Heart left ventricle (tissue), 16 donors: ENCODE data around the gene SNX25. TPM values are rescaled to one million over a fixed set of nuclear protein-coding genes. Genes with fewer than 3 reads are reported as not detected.
A peak's percentile ranks its signal among the peaks of the same experiment; 100 is the strongest.
"Not testable (repeated sequence)": the region's sequence is repeated elsewhere in the genome, so short reads cannot be mapped to it uniquely, and the experiment has no call there.

Experiments used
- ATAC-seq, 4 donors: fragments of 200-7000 bp; cut with Tn5 transposase; one replicate each; pipeline ENCODE4 v1.9.1; 2020 to 2022; ENCODE audit warnings: moderate library complexity in 4 of 4, mild to moderate bottlenecking in 3 of 4, moderate number of reproducible peaks in 1 of 4
- DNase-seq, 5 donors: peaks; one replicate each; pipeline ENCODE4 v3.0.0-alpha.2; 2020
- H3K27ac ChIP-seq, 12 donors: fragments of 200-600 bp; sonication (generic) in 4 of 12; one replicate each; pipeline versions ENCODE4 v1.5.0 to v1.8.0; 2016 to 2022; ENCODE audit warnings: mild to moderate bottlenecking in 2 of 12
- H3K27me3 ChIP-seq, 9 donors: fragments of 200-600 bp; sonication (generic) in 2 of 9; one replicate each; pipeline versions ENCODE4 v1.5.1 to v1.8.0; 2016 to 2022; ENCODE audit warnings: mild to moderate bottlenecking in 3 of 9
- H3K36me3 ChIP-seq, 9 donors: fragments of 200-600 bp; sonication (generic) in 2 of 9; one replicate each; pipeline versions ENCODE4 v1.5.0 to v1.8.0; 2018 to 2022; ENCODE audit warnings: mild to moderate bottlenecking in 2 of 9
- H3K4me1 ChIP-seq, 12 donors: fragments of 200-600 bp; sonication (generic) in 4 of 12; one replicate each; pipeline versions ENCODE4 v1.5.0 to v1.8.0; 2016 to 2022; ENCODE audit warnings: mild to moderate bottlenecking in 3 of 12
- H3K4me3 ChIP-seq, 12 donors: fragments of 200-600 bp; sonication (generic) in 4 of 12; one replicate each; pipeline versions ENCODE4 v1.5.0 to v1.8.0; 2017 to 2022; ENCODE audit warnings: mild to moderate bottlenecking in 9 of 12, moderate library complexity in 4 of 12
- H3K9me3 ChIP-seq, 12 donors: fragments of 200-600 bp; sonication (generic) in 4 of 12; one replicate each; pipeline versions ENCODE4 v1.5.0 to v1.8.0; 2016 to 2022; ENCODE audit warnings: mild to moderate bottlenecking in 1 of 12
- POLR2A ChIP-seq, 2 donors: fragments of 450-650 bp; IDR thresholded peaks; one replicate each; pipeline ENCODE4 v1.6.1; 2017; ENCODE audit warnings: antibody characterized with exemption in 2 of 2, mild to moderate bottlenecking in 2 of 2, moderate library complexity in 2 of 2
- WGBS, 4 donors: extraction: QIAGEN DNeasy Blood & Tissue Kit in 2 of 4; methylation state at CpG; one replicate each; pipeline versions ENCODE4 v1.1.5 to v1.1.7; 2013 to 2018; 5-methylcytosine and 5-hydroxymethylcytosine counted together
- intact Hi-C, 10 donors: fragments of 100-400 bp; cut with DNase I; formaldehyde crosslinking; loops; one replicate each; pipeline versions ENCODE4 v1.11.1 to v1.14.2; 2022
- polyA plus RNA-seq, 2 donors: library from polyadenylated mRNA; stranded (reverse); fragments of 200-250 nt; gene quantifications; one replicate each; pipeline ENCODE4 v1.2.3, GENCODE V29; 2013
- total RNA-seq, 9 donors: library from RNA; depleted of rRNA in 2 of 9; stranded (reverse); fragments of >200 nt in 2 of 9; fragmentation: NEBNext Ultra II Directional in 3 of 9; extraction: Animal tissue kit (Norgen Biotek cat#: 25700) in 3 of 9; gene quantifications; one replicate each; pipeline versions ENCODE4 v1.1.0 to v1.2.4, GENCODE V29; 2016 to 2023
- TF ChIP-seq, protein P1 (sequence below), 12 donors: fragments of 200-600 bp; sonication (generic) in 4 of 12; IDR thresholded peaks; one replicate each; pipeline versions ENCODE4 v1.5.0 to v1.8.0; 2018 to 2022; ENCODE audit warnings: antibody characterized with exemption in 12 of 12, mild to moderate bottlenecking in 5 of 12
- donor health status: ischemic (EF 13 %, LVEDD 7.1; RV severe dilation, severe dysfunction).
- donor health status: healthy with polysubstance abuse.
- donor health status: DM: no; HTN: yes; CAD: no.
- donor health status: DM: no; HTN: no; CAD: no.
- donor health status: ischemic (EF 25% LVEDD 6.9; RV normal size, moderate dysfunction).
- donor health status: ischemic (EF 25% LVEDD 5.7; RV mildly dilated, moderate dysfunction).
- donor health status: healthy.
- donor health status: DM: yes; HTN: yes; CAD: no.
- donor health status: ischemic (EF 35%, LVEDD 5.7; RV mildly dilated, moderate dysfunction).
- donor health status: nonischemic (EF 11% LVEDD 7.7; RV severe dilation, severe dysfunction).
- donor health status: DM: yes; HTN: yes; CAD: no.
- donor health status: PGD.
- donor health status: ischemic (EF 29% LVEDD 5.4; RV normal size, mild dysfunction).
- donor health status: nonischemic (EF 23%, LVEDD 6.1; RV moderate dilation, normal function).

Gene SNX25
- total and polyA plus RNA-seq, 11 donors, result 3.1 to 12.4 (median 10.1) TPM

DNA sequence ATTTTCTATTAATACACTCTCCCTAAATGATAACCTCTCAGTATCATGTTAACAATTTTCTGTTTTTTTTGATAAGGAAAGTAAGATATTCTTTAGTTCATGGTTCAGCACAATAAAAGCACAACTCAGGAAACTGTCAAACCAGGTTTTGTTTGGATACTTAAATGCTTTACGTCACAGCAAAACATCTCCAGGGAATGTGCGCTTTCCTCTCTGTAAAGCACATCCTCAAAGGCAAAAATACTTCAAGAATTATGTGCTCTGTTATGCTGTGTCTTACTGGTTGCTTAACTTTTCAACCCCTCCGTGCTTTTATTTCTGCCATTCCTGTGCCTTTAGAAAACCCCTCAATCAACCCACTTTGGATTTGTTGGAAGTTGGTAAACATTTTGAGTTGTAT is 27.8 kb downstream of the SNX25 start:
- 40 to 64% (median 51%) methylated on average over 3 of the region's 3 CpGs for WGBS, 4 donors

DNA sequence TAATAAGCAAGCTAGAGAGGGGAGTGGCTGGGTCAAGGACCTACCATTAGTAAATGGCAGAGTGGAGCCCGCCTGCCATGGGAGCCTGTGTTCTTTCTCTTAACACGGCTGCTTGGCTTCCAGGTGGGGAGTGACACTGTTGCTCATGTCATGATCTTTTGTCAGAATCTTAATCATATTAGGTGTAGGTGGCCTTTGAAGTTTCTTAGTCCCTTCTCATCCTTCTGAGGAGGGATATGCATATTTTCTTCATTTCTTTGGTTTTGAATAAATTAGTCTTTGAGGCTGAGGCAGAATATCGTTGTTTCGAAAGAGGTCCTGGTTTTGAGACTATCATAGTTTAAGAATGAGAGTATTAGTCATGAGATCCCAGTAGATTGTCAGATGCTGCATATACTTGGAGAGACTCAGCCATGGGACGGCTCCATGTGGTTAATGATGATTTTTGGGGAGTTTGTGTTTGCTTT is 28.9 kb downstream of the SNX25 start:
- intact Hi-C loops, result no loop called here
- no peak overlapping the region for H3K4me3 ChIP-seq
- H3K27ac ChIP-seq, result no peak overlapping the region
- peaks cover 0 to 9% (median 0%) of the 10 kb centered on the region in 12 donors for H3K9me3 ChIP-seq
- WGBS, 4 donors, result 97 to 98% (median 98%) methylated on average over 5 of the region's 5 CpGs
- ATAC-seq, result no peak
- H3K36me3 ChIP-seq, result no peaks in the 10 kb centered on the region
- H3K27me3 ChIP-seq, result no peaks in the 10 kb centered on the region
- TF ChIP-seq, protein P1, sequence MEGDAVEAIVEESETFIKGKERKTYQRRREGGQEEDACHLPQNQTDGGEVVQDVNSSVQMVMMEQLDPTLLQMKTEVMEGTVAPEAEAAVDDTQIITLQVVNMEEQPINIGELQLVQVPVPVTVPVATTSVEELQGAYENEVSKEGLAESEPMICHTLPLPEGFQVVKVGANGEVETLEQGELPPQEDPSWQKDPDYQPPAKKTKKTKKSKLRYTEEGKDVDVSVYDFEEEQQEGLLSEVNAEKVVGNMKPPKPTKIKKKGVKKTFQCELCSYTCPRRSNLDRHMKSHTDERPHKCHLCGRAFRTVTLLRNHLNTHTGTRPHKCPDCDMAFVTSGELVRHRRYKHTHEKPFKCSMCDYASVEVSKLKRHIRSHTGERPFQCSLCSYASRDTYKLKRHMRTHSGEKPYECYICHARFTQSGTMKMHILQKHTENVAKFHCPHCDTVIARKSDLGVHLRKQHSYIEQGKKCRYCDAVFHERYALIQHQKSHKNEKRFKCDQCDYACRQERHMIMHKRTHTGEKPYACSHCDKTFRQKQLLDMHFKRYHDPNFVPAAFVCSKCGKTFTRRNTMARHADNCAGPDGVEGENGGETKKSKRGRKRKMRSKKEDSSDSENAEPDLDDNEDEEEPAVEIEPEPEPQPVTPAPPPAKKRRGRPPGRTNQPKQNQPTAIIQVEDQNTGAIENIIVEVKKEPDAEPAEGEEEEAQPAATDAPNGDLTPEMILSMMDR (IDR thresholded peaks at IDR 0.05), result no peak
- TF ChIP-seq POLR2A (IDR thresholded peaks at IDR 0.05), result no peak
- no peak for DNase-seq
- H3K4me1 ChIP-seq, result peaks cover 0 to 39% (median 11%) of the 10 kb centered on the region in 12 donors

More for the DNA sequence above, 27.8 kb downstream of the SNX25 start:
- DNase-seq (peak in 1 of 5 donors; percentile 36), ATAC-seq (peak in 2 of 4 donors; percentile 55 to 92)
- Histone ChIP-seq H3K4me3 (no peak overlapping the region), H3K27me3 (no peaks in the 10 kb centered on the region), H3K27ac (peak overlapping the region in 9 of 12 donors; percentile 3 to 70 (median 31)), H3K4me1 (peaks cover 0 to 31% (median 11%) of the 10 kb centered on the region in 12 donors), H3K36me3 (no peaks in the 10 kb centered on the region), H3K9me3 (peaks cover 0 to 9% (median 0%) of the 10 kb centered on the region in 12 donors)
- TF ChIP-seq POLR2A (IDR thresholded peaks at IDR 0.05), result no peak
- TF ChIP-seq, protein P1 (IDR thresholded peaks at IDR 0.05), result no peak
- intact Hi-C loops, result no loop called here

DNA sequence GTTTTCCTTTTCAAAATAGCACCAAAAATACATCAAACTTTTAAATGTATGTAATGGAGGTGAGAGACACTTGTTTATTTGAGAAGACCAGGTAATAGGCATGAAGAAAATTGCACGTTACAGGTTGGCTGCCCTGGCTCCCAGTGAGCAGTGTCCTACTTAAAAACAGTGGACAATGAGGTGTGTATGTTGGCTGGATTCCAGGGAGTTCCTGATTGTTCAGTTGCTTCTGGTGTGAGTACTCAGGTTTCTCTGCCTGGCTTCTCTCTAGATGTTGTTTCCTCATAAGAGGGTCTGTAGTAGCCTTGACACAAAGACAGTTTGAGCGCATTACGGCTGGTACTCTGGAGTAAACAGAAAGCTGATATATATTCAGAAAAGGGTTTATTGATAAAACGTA is 29.4 kb downstream of the SNX25 start:
- no peak overlapping the region for H3K4me3 ChIP-seq
- H3K4me1 ChIP-seq, result peaks cover 0 to 39% (median 11%) of the 10 kb centered on the region in 12 donors
- no peak overlapping the region for H3K27ac ChIP-seq
- H3K9me3 ChIP-seq, result peaks cover 0 to 9% (median 0%) of the 10 kb centered on the region in 12 donors
- H3K27me3 ChIP-seq, result no peaks in the 10 kb centered on the region
- TF ChIP-seq, protein P1 (IDR thresholded peaks at IDR 0.05), result no peak
- no peak for TF ChIP-seq POLR2A (IDR thresholded peaks at IDR 0.05)
- intact Hi-C loops, result no loop called here
- 87 to 97% (median 96%) methylated on average over 4 of the region's 4 CpGs for WGBS, 4 donors
- DNase-seq, result no peak
- H3K36me3 ChIP-seq, result no peaks in the 10 kb centered on the region
- no peak for ATAC-seq

DNA sequence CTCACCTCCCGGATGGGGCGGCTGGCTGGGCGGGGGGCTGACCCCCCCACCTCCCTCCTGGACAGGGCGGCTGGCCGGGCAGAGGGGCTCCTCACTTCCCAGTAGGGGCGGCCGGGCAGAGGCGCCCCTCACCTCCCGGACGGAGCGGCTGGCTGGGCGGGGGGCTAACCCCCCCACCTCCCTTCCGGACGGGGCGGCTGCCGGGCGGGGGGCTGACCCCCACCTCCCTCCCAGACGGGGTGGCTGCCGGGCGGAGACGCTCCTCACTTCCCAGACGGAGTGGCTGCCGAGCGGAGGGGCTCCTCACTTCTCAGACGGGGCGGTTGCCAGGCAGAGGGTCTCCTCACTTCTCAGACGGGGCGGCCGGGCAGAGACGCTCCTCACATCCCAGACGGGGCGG is 31.1 kb downstream of the SNX25 start:
- ATAC-seq, H3K9me3 ChIP-seq, H3K27ac ChIP-seq, H3K4me3 ChIP-seq, intact Hi-C loops, H3K27me3 ChIP-seq, H3K36me3 ChIP-seq, DNase-seq: not testable (repeated sequence)
- H3K4me1 ChIP-seq, result peaks cover 0 to 46% (median 11%) of the 10 kb centered on the region in 12 donors
- WGBS, 4 donors, result 90 to 98% methylated on average over 27 to 31 of the region's 32 CpGs; no CpG with 5 or more reads in 2 of the 4 donors
